NCI-H1105 (cell line): Measurements from ENCODE around the gene DLGAP4.

Experiments
- DNase-seq: peaks from one replicate; lab custom pipeline; 2025; lab: John Stamatoyannopoulos, UW

The DLGAP4 gene

GRCh38 chr20:36384022-36384619, 78.0 kb downstream of the DLGAP4 start:
- DNase-seq, result no peak

- no peak for DNase-seq
Measured at GRCh38 chr20:36385503-36385902, 79.4 kb downstream of the DLGAP4 start.

GRCh38 chr20:36386236-36386635, 80.1 kb downstream of the DLGAP4 start:
- DNase-seq, result no peak

- no peak for DNase-seq
Measured at GRCh38 chr20:36390269-36390668, 84.1 kb downstream of the DLGAP4 start.

GRCh38 chr20:36390719-36391415, 84.7 kb downstream of the DLGAP4 start:
- no peak for DNase-seq

- no peak for DNase-seq
Measured at GRCh38 chr20:36391456-36391855, 85.3 kb downstream of the DLGAP4 start.

GRCh38 chr20:36391955-36392354, 85.8 kb downstream of the DLGAP4 start:
- no peak for DNase-seq

- no peak for DNase-seq
Measured at GRCh38 chr20:36392989-36393388, 86.8 kb downstream of the DLGAP4 start.

GRCh38 chr20:36394340-36394965, 88.3 kb downstream of the DLGAP4 start:
- no peak for DNase-seq

- DNase-seq, result no peak
Measured at GRCh38 chr20:36396340-36396739, 90.2 kb downstream of the DLGAP4 start.

- no peak for DNase-seq
Measured at GRCh38 chr20:36396847-36397630, 90.9 kb downstream of the DLGAP4 start.

- no peak for DNase-seq
Measured at GRCh38 chr20:36398515-36398914, 92.4 kb downstream of the DLGAP4 start.

- DNase-seq, result no peak
Measured at GRCh38 chr20:36399147-36399968, 93.2 kb downstream of the DLGAP4 start.

- no peak for DNase-seq
Measured at GRCh38 chr20:36399969-36400545, 93.9 kb downstream of the DLGAP4 start.

GRCh38 chr20:36400909-36401735, 95.0 kb downstream of the DLGAP4 start:
- no peak for DNase-seq

- no peak for DNase-seq
Measured at GRCh38 chr20:36402708-36403107, 96.6 kb downstream of the DLGAP4 start.

- no peak for DNase-seq
Measured at GRCh38 chr20:36404435-36404978, 98.4 kb downstream of the DLGAP4 start.

GRCh38 chr20:36405255-36405654, 99.1 kb downstream of the DLGAP4 start:
- no peak for DNase-seq

- no peak for DNase-seq
Measured at GRCh38 chr20:36407199-36407733, 101.1 kb downstream of the DLGAP4 start.

GRCh38 chr20:36408219-36408618, 102.1 kb downstream of the DLGAP4 start:
- peak; percentile 10 for DNase-seq
